HEK293 (cell line): Measurements from ENCODE around the gene ABTB2.

Source experiments
- HOXA7 ChIP-seq: sonication (generic); formaldehyde crosslinking; IDR thresholded peaks from 2 replicates; pipeline ENCODE4 v1.8.1; 2022; ENCODE audit warnings: missing genetic modification reagents, borderline replicate concordance
- YY1 ChIP-seq: fragments of 450-650 bp; formaldehyde crosslinking; IDR thresholded peaks from 2 replicates; pipeline ENCODE4 v1.5.1; 2018; ENCODE audit warnings: missing biosample characterization, missing genetic modification characterization
- TF ChIP-seq, protein P1 (sequence below): fragments of 450-650 bp; formaldehyde crosslinking; IDR thresholded peaks from 2 replicates; pipeline ENCODE4 v1.5.1; 2016; ENCODE audit warnings: missing biosample characterization, missing genetic modification characterization

DNA sequence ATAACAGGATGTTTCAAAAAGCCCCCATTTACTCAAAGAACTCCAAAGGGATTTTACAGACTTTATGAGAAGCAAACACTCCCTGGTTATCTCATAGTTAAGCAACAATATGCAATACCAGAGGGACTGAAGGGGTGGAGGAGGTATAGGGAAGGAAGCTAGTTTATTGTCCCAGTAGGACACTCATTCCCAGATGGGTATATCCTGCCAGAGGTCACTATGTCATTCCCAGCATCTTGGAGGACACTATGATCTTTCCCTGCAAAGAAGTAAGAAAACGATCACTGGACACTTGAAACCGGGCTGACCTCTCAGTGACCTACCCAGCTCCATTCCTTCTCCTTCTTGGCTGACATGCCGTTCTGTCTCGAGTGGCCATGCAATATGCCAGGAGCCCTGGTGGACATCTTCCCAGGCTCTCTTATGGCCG, 137.9 kb downstream of the ABTB2 start:
- TF ChIP-seq, protein P1, sequence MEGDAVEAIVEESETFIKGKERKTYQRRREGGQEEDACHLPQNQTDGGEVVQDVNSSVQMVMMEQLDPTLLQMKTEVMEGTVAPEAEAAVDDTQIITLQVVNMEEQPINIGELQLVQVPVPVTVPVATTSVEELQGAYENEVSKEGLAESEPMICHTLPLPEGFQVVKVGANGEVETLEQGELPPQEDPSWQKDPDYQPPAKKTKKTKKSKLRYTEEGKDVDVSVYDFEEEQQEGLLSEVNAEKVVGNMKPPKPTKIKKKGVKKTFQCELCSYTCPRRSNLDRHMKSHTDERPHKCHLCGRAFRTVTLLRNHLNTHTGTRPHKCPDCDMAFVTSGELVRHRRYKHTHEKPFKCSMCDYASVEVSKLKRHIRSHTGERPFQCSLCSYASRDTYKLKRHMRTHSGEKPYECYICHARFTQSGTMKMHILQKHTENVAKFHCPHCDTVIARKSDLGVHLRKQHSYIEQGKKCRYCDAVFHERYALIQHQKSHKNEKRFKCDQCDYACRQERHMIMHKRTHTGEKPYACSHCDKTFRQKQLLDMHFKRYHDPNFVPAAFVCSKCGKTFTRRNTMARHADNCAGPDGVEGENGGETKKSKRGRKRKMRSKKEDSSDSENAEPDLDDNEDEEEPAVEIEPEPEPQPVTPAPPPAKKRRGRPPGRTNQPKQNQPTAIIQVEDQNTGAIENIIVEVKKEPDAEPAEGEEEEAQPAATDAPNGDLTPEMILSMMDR, result no peak
- TF ChIP-seq HOXA7 (CRISPR knock-in tag) (no peak), YY1 (tag by site-specific recombination) (no peak)
